SK-N-SH (cell line): ENCODE data around the gene KLF16. TPM values are rescaled to one million over a fixed set of nuclear protein-coding genes. Genes with fewer than 3 reads are reported as not detected.

ENCODE experiments used
- CTCF ChIA-PET: fragments of 300-600, 350-600 bp; formaldehyde crosslinking; extraction: SDS; loops from one replicate; lab custom pipeline; 2021; lab: Yijun Ruan, JAX
- POLR2A ChIA-PET: fragments of 350-600 bp; sonication (Branson Sonifier 250); formaldehyde crosslinking; extraction: SDS; loops from one replicate; lab custom pipeline; 2020; ENCODE audit warnings: antibody characterized with exemption, inconsistent platforms; lab: Yijun Ruan, JAX
- DNase-seq: peaks from one replicate; pipeline ENCODE4 v3.0.0; 2012
- H2AFZ ChIP-seq: fragments of 200-600 bp; sonication (generic); 2 replicates; pipeline ENCODE4 v1.8.1; 2016; ENCODE audit warnings: antibody characterized with exemption, mild to moderate bottlenecking, low read depth
- H3F3A ChIP-seq: fragments of 200-600 bp; sonication (generic); replicated peaks from 2 replicates; pipeline ENCODE3; 2016; ENCODE audit warnings: antibody characterized with exemption, mild to moderate bottlenecking; ENCODE audit not compliant: insufficient read depth
- H3K27ac ChIP-seq, 2 experiments: fragments of 200-500 bp in 1 of 2; fragments of 200-600 bp in 1 of 2; sonication (Bioruptor generic) in 1 of 2; sonication (generic), shearing (Covaris generic) in 1 of 2; 2 replicates each; pipeline versions ENCODE4 v1.5.1 to v1.6.1; 2014 to 2016; ENCODE audit warnings: low read depth in 2 of 2, inconsistent platforms in 1 of 2, low read length in 1 of 2, mild to moderate bottlenecking in 1 of 2, mixed read lengths in 1 of 2
- H3K27me3 ChIP-seq: fragments of 200-600 bp; sonication (generic), shearing (Covaris generic); 2 replicates; pipeline ENCODE4 v1.6.1; 2016; ENCODE audit warnings: mixed run types; ENCODE audit not compliant: insufficient read depth
- H3K36me3 ChIP-seq, 2 experiments: fragments of 200-500 bp in 1 of 2; fragments of 200-600 bp in 1 of 2; sonication (Bioruptor generic) in 1 of 2; sonication (generic) in 1 of 2; replicated peaks in 1 of 2; 2 replicates each; pipeline versions ENCODE3 to v1.5.1; 2014 to 2016; ENCODE audit warnings: low read length in 1 of 2, mild to moderate bottlenecking in 1 of 2; ENCODE audit not compliant: insufficient read depth in 2 of 2, control insufficient read depth in 1 of 2
- H3K4me1 ChIP-seq, 2 experiments: fragments of 200-500 bp in 1 of 2; fragments of 200-600 bp in 1 of 2; sonication (Bioruptor generic) in 1 of 2; sonication (generic), shearing (Covaris generic) in 1 of 2; 2 replicates each; pipeline versions ENCODE4 v1.5.1 to v1.6.1; 2014 to 2016; ENCODE audit warnings: low read depth in 1 of 2, low read length in 1 of 2, mixed run types in 1 of 2; ENCODE audit not compliant: insufficient read depth in 2 of 2, control insufficient read depth in 1 of 2
- H3K4me2 ChIP-seq: fragments of 200-600 bp; sonication (generic), shearing (Covaris generic); 2 replicates; pipeline ENCODE4 v1.6.1; 2017; ENCODE audit warnings: mixed run types
- H3K4me3 ChIP-seq, 2 experiments: fragments of 200-500 bp in 1 of 2; fragments of 200-600 bp in 1 of 2; sonication (Bioruptor generic) in 1 of 2; sonication (generic), shearing (Covaris generic) in 1 of 2; 2 replicates each; pipeline versions ENCODE4 v1.5.1 to v1.8.1; 2014 to 2016; ENCODE audit warnings: low read depth in 2 of 2, inconsistent platforms in 1 of 2, low read length in 1 of 2, mild to moderate bottlenecking in 1 of 2, mixed read lengths in 1 of 2, moderate library complexity in 1 of 2
- H3K79me2 ChIP-seq: fragments of 200-600 bp; sonication (generic); 2 replicates; pipeline ENCODE4 v1.8.1; 2017; ENCODE audit warnings: mild to moderate bottlenecking; ENCODE audit not compliant: insufficient read depth
- H3K9ac ChIP-seq: fragments of 200-600 bp; sonication (generic); 2 replicates; pipeline ENCODE4 v1.6.1; 2017; ENCODE audit warnings: mixed run types
- H3K9me2 ChIP-seq: fragments of 200-600 bp; sonication (generic); 2 replicates; pipeline ENCODE4 v1.6.1; 2017; ENCODE audit warnings: mixed run types
- H3K9me3 ChIP-seq: fragments of 200-600 bp; sonication (generic); 2 replicates; pipeline ENCODE4 v1.6.1; 2017; ENCODE audit warnings: mixed run types, mild to moderate bottlenecking, moderate library complexity
- H4K20me1 ChIP-seq: fragments of 200-600 bp; sonication (generic); 2 replicates; pipeline ENCODE4 v1.6.1; 2017; ENCODE audit warnings: mild to moderate bottlenecking, mixed run types; ENCODE audit not compliant: insufficient read depth
- ELF1 ChIP-seq: IDR thresholded peaks from 2 replicates; pipeline ENCODE4 v1.4.0; 2012
- EZH2phosphoT487 ChIP-seq: fragments of 200-600 bp; sonication (generic); IDR thresholded peaks from 2 replicates; pipeline ENCODE4 v1.6.1; 2017; ENCODE audit warnings: low read depth, mixed run types, mild to moderate bottlenecking, antibody characterized with exemption, moderate library complexity, borderline replicate concordance
- FOSL2 ChIP-seq: IDR thresholded peaks from 2 replicates; pipeline ENCODE4 v1.4.0; 2012; ENCODE audit warnings: low read depth, mild to moderate bottlenecking, moderate library complexity, borderline replicate concordance
- JUND ChIP-seq: IDR thresholded peaks from 2 replicates; pipeline ENCODE4 v1.4.0; 2012
- MEF2A ChIP-seq: IDR thresholded peaks from 2 replicates; pipeline ENCODE4 v1.4.0; 2012; ENCODE audit warnings: low read depth, borderline replicate concordance
- MXI1 ChIP-seq: IDR thresholded peaks from 2 replicates; pipeline ENCODE4 v1.6.1; 2012; ENCODE audit warnings: mild to moderate bottlenecking, low read depth, low read length, improper control_type of control experiment
- NFIC ChIP-seq: IDR thresholded peaks from 2 replicates; pipeline ENCODE4 v1.4.0; 2012; ENCODE audit warnings: borderline replicate concordance
- NRF1 ChIP-seq: IDR thresholded peaks from 2 replicates; pipeline ENCODE4 v1.6.1; 2012; ENCODE audit warnings: low read depth, mild to moderate bottlenecking, low read length
- POLR2AphosphoS5 ChIP-seq: IDR thresholded peaks from 2 replicates; pipeline ENCODE4 v1.6.1; 2012; ENCODE audit warnings: low read depth, low read length
- RCOR1 ChIP-seq: fragments of 150-350 bp; IDR thresholded peaks from 2 replicates; pipeline ENCODE4 v1.6.1; 2017; ENCODE audit warnings: antibody characterized with exemption, low read length
- RFX5 ChIP-seq: IDR thresholded peaks from 2 replicates; pipeline ENCODE4 v1.6.1; 2012; ENCODE audit warnings: mild to moderate bottlenecking, improper control_type of control experiment, low read length
- RXRA ChIP-seq: IDR thresholded peaks from 2 replicates; pipeline ENCODE4 v1.4.0; 2012; ENCODE audit warnings: low read depth, mild to moderate bottlenecking, borderline replicate concordance
- SMC3 ChIP-seq: IDR thresholded peaks from 2 replicates; pipeline ENCODE4 v1.6.1; 2012; ENCODE audit warnings: low read depth, low read length, improper control_type of control experiment
- TCF12 ChIP-seq: IDR thresholded peaks from 2 replicates; pipeline ENCODE4 v1.4.0; 2012
- YY1 ChIP-seq: IDR thresholded peaks from 2 replicates; pipeline ENCODE4 v1.4.0; 2012; ENCODE audit warnings: low read depth, mild to moderate bottlenecking
- WGBS: methylation state at CpG from one replicate; pipeline ENCODE4 v1.1.6; 2017; ENCODE audit warnings: low lambda C conversion rate; 5-methylcytosine and 5-hydroxymethylcytosine counted together
- polyA plus RNA-seq, 3 experiments: library from polyadenylated mRNA; depleted of rRNA; stranded (reverse); fragments of >200 nt; gene quantifications; 2 replicates each; pipeline ENCODE4 v1.2.3, GENCODE V29; 2012
- TF ChIP-seq, protein P1 (sequence below): fragments of 200-600 bp; sonication (generic); IDR thresholded peaks from 2 replicates; pipeline ENCODE4 v1.6.1; 2017; ENCODE audit warnings: antibody characterized with exemption, mild to moderate bottlenecking, moderate library complexity
- TF ChIP-seq, protein P2 (sequence below): IDR thresholded peaks from 2 replicates; pipeline ENCODE4 v1.4.0; 2012; ENCODE audit warnings: low read depth, borderline replicate concordance
- TF ChIP-seq, protein P3 (sequence below): IDR thresholded peaks from 2 replicates; pipeline ENCODE4 v1.4.0; 2012; ENCODE audit warnings: low read depth
- TF ChIP-seq, protein P4 (sequence below): IDR thresholded peaks from 2 replicates; pipeline ENCODE4 v1.4.0; 2012; ENCODE audit warnings: low read depth, borderline replicate concordance
- TF ChIP-seq, protein P5 (sequence below): fragments of 150-350 bp; IDR thresholded peaks from 2 replicates; pipeline ENCODE4 v1.6.1; 2016; ENCODE audit warnings: mild to moderate bottlenecking, low read depth, low read length

KLF16 gene
- polyA plus RNA-seq, 1 of the 3 experiments (the other 2 are of a cell fraction), result 16.1 TPM

DNA sequence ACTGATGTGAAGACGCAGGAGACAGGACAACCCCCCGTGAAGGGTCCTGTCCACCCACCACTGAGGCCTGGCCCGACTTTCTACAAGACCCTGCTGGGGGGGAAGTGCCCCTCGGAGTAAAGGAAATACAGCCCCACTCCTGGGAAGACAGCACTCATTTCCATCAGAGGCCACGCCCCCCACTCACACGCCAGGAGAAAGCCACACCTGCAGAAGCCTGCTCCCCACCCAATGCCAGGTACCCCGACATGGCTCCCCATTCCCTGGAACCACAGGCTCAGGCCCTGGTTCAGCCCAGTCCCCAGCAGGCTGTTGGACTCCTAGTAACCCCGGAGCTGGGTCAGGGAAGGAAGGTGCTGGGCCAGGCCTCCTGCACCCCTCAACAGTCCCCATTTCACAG is 40.4 kb downstream of the KLF16 start:
- 100% methylated on average over 3 of the region's 8 CpGs for WGBS
- no peaks in the 10 kb centered on the region for H3K9me2 ChIP-seq
- TF ChIP-seq NRF1 (no peak), MEF2A (no peak), MXI1 (no peak), RFX5 (no peak), POLR2AphosphoS5 (no peak), FOSL2 (no peak), YY1 (no peak), NFIC (no peak), ELF1 (no peak)
- TF ChIP-seq, protein P1, sequence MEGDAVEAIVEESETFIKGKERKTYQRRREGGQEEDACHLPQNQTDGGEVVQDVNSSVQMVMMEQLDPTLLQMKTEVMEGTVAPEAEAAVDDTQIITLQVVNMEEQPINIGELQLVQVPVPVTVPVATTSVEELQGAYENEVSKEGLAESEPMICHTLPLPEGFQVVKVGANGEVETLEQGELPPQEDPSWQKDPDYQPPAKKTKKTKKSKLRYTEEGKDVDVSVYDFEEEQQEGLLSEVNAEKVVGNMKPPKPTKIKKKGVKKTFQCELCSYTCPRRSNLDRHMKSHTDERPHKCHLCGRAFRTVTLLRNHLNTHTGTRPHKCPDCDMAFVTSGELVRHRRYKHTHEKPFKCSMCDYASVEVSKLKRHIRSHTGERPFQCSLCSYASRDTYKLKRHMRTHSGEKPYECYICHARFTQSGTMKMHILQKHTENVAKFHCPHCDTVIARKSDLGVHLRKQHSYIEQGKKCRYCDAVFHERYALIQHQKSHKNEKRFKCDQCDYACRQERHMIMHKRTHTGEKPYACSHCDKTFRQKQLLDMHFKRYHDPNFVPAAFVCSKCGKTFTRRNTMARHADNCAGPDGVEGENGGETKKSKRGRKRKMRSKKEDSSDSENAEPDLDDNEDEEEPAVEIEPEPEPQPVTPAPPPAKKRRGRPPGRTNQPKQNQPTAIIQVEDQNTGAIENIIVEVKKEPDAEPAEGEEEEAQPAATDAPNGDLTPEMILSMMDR, result no peak
- TF ChIP-seq, protein P2, sequence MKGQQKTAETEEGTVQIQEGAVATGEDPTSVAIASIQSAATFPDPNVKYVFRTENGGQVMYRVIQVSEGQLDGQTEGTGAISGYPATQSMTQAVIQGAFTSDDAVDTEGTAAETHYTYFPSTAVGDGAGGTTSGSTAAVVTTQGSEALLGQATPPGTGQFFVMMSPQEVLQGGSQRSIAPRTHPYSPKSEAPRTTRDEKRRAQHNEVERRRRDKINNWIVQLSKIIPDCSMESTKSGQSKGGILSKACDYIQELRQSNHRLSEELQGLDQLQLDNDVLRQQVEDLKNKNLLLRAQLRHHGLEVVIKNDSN, result no peak
- TF ChIP-seq, protein P3, sequence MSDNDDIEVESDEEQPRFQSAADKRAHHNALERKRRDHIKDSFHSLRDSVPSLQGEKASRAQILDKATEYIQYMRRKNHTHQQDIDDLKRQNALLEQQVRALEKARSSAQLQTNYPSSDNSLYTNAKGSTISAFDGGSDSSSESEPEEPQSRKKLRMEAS, result no peak
- H3K4me3 ChIP-seq, result no peak overlapping the region
- H3K36me3 ChIP-seq, result peaks cover 15 to 51% of the 10 kb centered on the region in 2 experiments
- ChIA-PET CTCF (interaction anchor here (1.0 to 8.1 kb wide), 6 partner anchors 15 to 151 kb away, joined by 3 to 188 read pairs (median 6); no protein-coding TSS in a partner anchor), POLR2A (no interaction called here)
- no peak for DNase-seq
- no peak overlapping the region for H3K9ac ChIP-seq
- no peaks in the 10 kb centered on the region for H3K9me3 ChIP-seq
- peaks cover 0 to 7% of the 10 kb centered on the region in 2 experiments; a peak in 1 of 4 replicates for H3K4me1 ChIP-seq
- H2AFZ ChIP-seq, result no peak overlapping the region
- peaks cover 6% of the 10 kb centered on the region for H3F3A ChIP-seq
- H3K4me2 ChIP-seq, result no peak overlapping the region
- H3K27ac ChIP-seq, result no peak overlapping the region
- peaks cover 14% of the 10 kb centered on the region; the same call in 1 of the 2 replicates for H4K20me1 ChIP-seq
- peaks cover 22% of the 10 kb centered on the region; the same call in 1 of the 2 replicates for H3K79me2 ChIP-seq
- no peaks in the 10 kb centered on the region for H3K27me3 ChIP-seq

DNA sequence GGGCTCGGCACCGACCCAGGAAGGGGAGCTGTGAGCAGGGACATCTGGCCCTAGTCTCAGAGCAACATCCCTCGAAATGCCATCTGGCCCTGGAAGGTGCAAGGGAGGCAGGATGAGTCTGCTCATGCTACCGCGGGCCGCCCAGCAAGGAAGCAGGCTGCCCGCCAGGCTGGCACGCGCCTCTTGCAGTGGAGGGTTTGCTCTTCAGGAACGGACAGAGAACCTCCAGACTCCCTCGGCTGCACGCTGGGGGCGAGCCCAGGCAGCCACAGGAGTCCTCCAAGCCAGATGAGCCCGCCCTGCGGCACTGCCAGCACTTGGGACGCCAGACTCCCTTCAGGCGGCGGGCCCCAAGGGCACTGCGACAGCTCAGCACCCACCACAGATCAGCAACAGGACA is 41.2 kb downstream of the KLF16 start:
- H3K4me2 ChIP-seq, result no peak overlapping the region
- peaks cover 14% of the 10 kb centered on the region; the same call in 1 of the 2 replicates for H4K20me1 ChIP-seq
- no peaks in the 10 kb centered on the region for H3K9me2 ChIP-seq
- no peak for DNase-seq
- H3K27me3 ChIP-seq, result no peaks in the 10 kb centered on the region
- peaks cover 0 to 7% of the 10 kb centered on the region in 2 experiments; a peak in 1 of 4 replicates for H3K4me1 ChIP-seq
- H3F3A ChIP-seq, result peaks cover 6% of the 10 kb centered on the region
- 97% methylated on average over 13 of the region's 19 CpGs for WGBS
- H3K27ac ChIP-seq, result no peak overlapping the region
- CTCF ChIA-PET, result interaction anchor here (1.3 to 2.0 kb wide), 4 partner anchors 12 to 150 kb away, joined by 3 to 7 read pairs (median 5); no protein-coding TSS in a partner anchor
- no peak overlapping the region for H2AFZ ChIP-seq
- H3K36me3 ChIP-seq, result peaks cover 15 to 52% of the 10 kb centered on the region in 2 experiments
- H3K79me2 ChIP-seq, result peaks cover 22% of the 10 kb centered on the region; the same call in 1 of the 2 replicates
- POLR2A ChIA-PET, result no interaction called here
- no peak overlapping the region for H3K9ac ChIP-seq
- no peak overlapping the region for H3K4me3 ChIP-seq
- no peaks in the 10 kb centered on the region for H3K9me3 ChIP-seq
- TF ChIP-seq, protein P4, sequence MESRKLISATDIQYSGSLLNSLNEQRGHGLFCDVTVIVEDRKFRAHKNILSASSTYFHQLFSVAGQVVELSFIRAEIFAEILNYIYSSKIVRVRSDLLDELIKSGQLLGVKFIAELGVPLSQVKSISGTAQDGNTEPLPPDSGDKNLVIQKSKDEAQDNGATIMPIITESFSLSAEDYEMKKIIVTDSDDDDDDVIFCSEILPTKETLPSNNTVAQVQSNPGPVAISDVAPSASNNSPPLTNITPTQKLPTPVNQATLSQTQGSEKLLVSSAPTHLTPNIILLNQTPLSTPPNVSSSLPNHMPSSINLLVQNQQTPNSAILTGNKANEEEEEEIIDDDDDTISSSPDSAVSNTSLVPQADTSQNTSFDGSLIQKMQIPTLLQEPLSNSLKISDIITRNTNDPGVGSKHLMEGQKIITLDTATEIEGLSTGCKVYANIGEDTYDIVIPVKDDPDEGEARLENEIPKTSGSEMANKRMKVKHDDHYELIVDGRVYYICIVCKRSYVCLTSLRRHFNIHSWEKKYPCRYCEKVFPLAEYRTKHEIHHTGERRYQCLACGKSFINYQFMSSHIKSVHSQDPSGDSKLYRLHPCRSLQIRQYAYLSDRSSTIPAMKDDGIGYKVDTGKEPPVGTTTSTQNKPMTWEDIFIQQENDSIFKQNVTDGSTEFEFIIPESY, result no peak
- TF ChIP-seq RXRA (no peak), EZH2phosphoT487 (no peak), TCF12 (no peak), JUND (no peak), RCOR1 (no peak), NRF1 (no peak), SMC3 (no peak)
- TF ChIP-seq, protein P5, sequence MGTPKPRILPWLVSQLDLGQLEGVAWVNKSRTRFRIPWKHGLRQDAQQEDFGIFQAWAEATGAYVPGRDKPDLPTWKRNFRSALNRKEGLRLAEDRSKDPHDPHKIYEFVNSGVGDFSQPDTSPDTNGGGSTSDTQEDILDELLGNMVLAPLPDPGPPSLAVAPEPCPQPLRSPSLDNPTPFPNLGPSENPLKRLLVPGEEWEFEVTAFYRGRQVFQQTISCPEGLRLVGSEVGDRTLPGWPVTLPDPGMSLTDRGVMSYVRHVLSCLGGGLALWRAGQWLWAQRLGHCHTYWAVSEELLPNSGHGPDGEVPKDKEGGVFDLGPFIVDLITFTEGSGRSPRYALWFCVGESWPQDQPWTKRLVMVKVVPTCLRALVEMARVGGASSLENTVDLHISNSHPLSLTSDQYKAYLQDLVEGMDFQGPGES, result no peak
- TF ChIP-seq, protein P2, result no peak
